Kidney capillary endothelial cell (primary cell): ENCODE measurements around the gene OR7A10.

ENCODE experiments used
- DNase-seq: peaks from one replicate; pipeline ENCODE4 v3.0.0-alpha.2; 2018; ENCODE audit warnings: low spot score

The OR7A10 gene

DNA sequence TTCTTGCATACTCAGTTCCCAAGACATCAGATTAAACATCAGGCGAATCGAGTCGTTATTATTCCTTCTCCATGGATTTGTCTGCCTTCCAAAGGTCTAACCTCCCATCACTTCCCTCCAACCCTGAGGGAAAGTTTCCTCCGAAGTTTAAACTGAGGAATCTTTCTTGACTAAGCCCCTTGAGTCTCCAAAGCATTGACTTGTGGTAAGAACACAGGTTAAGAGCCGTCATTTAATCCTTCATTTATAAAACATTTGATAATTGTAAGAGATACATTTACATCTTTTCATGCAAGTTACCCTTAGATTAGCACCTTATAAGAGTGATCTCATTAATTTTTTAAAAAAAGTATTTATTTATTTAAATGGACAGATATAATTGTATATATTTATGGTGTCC lies at the start of gene OR7A10:
Gene OR7A10, minus strand, starts transcription at position 101 of the 400 bp plus-strand sequence. CDS start 7,045 bp downstream, outside the sequence.
- DNase-seq, result no peak

DNA sequence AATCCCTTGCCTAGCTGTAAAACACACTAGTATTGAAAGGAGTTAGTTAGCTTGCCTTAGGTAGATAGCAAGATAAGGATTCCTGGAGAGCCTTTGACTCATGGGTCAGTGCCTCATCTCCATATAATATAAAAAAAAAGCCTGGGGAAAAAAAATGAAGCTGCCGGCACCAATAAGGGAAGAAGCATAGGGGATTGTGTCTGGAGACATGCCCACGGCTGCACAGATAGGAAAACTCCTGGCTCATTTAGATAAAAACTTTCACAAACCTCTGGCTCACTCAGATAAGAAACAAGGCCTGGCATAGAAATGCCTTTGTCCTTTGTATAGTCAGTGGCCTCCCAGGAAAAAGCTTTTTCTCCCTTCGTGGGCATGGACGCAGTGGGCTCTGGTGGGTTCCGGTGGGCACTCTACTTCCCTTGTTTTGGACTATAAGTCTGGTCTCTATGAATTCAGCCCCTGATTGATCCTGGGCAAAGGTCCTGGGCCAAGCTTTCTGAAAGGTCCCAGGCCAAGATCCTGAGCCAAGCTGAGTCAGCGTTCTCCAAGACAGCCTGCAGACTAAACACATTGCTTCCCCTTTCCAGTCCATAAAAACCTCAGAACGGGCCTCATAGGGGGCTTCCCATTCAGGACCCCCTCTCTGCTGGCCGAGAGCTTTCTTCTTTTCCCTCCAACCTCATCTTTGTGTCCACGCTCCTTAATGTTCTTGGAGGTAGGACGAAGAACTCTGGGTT lies 42.1 kb upstream of the OR7A10 start:
- no peak for DNase-seq

DNA sequence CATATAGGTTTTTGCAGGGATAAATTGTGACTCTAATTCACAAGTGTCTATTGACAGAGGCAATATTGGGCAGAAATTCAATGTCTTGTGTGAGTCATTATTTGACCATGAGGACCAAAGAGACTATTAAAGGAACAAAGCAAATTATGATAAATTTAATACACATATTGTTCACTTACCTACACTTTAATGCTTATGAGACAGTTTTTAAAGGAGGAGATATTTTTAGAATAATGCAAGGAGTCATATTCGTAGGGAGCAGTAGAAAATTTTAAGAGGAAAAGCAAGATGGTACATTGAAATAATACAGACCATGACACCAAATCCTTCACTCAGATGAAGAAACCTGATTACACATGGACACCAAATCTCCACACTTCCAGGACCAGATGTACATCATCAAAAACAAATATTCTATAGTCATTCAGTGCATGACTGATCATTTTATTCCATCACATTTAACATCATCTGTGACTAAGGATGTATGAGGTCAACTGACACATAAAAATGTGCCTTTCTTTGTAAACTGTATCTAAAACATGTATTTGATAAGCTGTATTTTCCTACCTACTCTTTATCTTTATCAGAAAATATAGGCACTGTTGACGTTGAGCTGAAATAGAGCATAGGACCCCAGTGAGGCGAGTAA lies 41.4 kb upstream of the OR7A10 start:
- no peak for DNase-seq

DNA sequence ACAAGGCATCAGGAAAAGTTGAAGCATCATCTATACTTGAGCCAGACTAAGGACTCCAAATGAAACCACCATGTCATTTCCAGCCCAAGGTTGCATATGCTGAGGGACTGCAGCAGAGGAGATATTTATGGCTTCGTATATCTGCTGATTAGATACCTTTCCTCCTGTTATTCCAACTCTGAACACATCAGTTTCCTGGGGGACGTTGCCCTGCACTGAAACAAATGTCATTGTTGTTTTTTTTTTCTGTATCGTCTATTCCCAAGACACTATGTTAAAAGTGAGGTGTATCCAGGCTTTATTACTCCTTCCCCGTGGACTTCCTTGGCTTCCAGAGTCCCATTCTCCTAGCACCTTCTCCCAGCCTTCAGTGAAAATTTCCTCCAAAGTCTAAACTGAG lies 37.3 kb upstream of the OR7A10 start, which contains the start of gene OR7A17:
Gene OR7A17, minus strand, starts transcription at position 101 of the 400 bp plus-strand sequence. CDS start 4,777 bp downstream, outside the sequence.
- DNase-seq, result no peak

DNA sequence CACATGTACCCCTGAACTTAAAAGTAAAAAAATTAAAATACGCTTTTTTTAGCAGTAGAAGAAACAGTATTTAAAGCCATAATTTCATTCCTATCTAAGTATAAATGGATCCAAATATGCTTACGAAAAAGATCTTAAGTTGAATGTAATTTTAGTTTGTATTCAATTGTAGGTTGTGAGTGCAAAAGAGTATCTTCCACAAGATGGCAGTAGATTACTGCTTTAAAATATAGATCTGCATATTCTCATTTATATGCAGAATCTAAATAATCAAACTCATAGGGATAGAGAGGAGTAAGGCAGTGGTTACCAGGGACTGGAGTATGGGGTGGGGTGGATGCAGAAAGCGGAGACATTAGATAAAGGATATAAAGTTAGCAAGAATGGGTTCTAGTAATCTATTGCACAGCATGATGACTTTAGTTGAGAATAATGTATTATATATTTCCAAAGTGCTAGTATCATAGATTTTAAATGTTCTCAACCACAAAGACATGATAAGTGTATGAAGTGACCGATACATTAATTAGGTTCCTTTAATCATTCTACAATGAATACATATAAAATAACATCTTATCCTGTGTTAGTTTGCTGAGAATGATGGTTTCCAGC lies 23.0 kb upstream of the OR7A10 start:
- no peak for DNase-seq

DNA sequence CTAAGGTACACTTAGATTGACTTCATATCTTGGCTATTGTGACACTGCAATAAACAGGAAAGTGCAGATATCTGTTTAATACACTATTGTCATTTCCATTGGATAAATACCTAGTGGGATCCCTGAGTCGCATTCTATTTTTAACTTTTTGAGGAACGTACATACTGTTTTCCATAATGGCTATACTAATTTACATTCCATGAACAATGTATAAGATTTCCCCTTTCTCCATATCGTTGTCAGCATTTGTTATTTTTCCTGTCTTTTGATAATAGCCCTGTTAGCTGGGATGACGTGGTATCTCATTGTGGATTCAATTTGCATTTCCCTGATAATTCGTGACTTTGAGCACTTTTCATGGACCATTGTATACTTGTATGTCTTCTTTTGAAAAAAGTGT lies 19.8 kb upstream of the OR7A10 start:
- DNase-seq, result no peak

DNA sequence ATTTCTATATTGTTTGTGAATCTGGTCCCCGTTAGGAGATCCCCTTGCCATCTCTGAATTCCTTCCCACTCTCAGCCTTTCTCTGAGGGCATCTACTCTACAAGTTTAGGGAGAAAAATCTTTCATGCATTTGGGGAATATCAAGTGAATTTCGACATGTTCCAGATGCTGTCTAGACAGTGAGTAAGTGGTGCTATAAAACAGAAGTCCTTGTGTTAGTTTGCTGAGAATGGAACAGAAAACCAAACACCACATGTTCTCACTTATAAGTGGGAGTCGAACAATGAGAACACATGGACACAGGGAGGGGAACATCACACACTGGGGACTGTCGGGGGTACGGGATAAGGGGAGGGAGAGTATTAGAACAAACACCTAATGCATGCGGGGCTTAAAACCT lies 5.1 kb downstream of the OR7A10 start:
- no peak for DNase-seq

DNA sequence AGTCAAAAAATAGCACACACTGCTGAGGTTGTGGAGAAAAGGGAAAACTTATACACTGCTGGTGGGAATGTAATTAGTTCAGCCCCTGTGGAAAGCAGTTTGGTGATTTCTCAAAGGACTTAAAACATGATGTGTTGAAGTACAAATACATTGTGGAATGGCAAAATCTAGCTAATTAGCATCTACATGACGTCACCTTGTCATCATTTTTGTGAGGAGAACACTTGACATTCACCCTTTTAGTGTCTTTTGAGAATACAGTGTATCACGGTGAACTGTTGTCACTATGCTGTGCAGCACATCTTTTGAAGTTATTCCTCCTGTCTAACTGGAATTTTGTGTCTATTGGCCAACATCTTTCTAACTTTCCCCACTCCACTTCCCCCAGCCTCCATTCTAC lies 5.6 kb downstream of the OR7A10 start:
- no peak for DNase-seq

DNA sequence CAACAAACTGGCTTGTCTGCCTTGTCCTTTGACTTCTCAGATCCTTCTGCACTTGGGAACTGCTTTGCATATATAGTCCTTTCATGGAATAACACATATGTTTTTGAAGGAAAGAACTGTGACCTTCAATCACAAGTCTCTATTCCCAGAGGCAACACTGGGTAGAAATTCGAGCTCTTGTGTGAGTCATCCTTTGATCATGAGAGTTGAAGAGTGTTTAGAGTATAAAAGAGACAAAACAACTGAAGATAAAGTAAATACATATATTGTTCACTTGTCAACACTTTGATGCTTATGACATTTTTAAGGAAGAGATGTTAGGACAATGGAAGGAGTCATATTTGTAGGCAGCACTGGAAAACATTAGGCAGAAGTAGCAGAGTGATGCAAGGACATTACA lies 8.5 kb downstream of the OR7A10 start:
- no peak for DNase-seq

DNA sequence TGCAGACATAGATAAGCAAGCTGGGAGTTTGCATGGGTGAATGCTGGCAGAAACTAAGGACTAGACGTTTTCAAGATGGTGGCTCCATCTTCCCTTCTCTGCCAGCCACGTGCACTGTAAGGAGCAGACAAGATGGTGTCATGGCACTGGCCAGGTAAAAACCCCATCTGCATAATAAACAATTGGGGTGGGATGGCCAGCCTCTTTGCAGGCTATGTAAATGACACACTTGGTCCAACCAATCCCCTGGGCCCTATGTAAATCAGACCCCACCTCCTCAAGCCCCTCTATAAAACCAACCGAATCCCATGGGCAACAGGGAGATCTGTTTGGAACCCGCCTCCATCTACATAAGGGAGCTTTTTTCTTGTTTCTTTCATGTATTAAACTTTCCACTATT lies 11.3 kb downstream of the OR7A10 start:
- DNase-seq, result no peak

DNA sequence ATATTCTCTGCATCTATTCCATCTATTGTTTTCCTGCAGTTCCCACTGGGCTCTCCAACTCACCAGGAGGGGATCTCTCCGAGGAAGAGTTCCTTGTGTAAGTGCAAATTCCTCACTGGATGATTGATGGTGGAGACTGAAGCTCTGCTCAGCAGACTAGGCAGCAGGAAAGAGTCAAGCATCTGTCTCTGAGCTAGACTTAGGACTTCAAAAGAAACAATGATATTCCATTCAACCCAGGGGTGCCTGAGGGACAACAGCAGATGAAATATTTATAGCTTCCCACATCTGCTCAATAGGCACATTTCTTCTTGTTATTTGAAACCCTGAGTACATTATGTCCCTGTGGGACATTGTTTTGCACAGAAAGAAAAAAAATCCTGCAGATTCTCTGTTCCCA lies 13.7 kb downstream of the OR7A10 start, which contains the start of the genes OR7A5 and OR7C1:
Gene OR7A5, minus strand, starts transcription at position 175 of the 400 bp plus-strand sequence. CDS start 6,944 bp downstream, outside the sequence.
Gene OR7C1, minus strand, starts transcription at position 175 of the 400 bp plus-strand sequence. CDS start 35,049 bp downstream, outside the sequence.
- no peak for DNase-seq

DNA sequence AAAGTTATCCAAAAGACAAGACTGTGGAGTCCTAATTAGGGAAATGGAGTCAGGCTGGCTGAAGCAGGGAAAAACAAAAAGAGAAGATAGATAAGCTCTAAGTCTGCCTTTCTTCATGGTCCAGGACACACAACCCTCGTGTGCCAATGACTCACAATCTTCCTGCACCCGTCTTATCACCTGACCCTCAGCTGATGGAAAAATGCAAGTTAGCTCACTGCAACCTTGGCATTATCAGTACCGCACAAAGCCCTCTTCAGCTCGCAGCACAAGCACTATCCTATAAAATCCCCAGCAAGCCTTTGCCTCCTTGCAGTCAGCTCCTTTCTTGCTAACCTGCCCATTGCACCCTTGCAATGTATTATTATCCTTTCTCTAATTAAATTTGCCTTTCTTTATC lies 18.0 kb downstream of the OR7A10 start:
- no peak for DNase-seq

DNA sequence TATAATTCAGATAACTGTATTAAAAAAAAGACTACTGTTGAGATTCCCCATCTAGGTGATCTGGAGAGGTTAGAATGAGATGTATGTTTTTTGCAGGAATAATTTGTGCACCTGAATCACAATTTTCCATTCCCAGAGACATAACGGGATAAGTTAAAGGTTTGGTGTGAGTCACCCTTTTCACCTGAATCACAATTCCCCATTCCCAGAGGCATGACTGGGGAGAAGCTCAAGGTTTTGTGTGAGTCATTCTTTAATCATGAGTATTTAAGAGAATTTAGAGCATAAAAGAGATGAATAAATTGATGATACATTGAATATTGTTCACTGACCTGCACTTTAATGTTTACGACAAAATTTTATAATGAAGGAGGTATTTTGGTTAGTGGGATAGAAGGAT lies 22.7 kb downstream of the OR7A10 start:
- DNase-seq, result no peak

DNA sequence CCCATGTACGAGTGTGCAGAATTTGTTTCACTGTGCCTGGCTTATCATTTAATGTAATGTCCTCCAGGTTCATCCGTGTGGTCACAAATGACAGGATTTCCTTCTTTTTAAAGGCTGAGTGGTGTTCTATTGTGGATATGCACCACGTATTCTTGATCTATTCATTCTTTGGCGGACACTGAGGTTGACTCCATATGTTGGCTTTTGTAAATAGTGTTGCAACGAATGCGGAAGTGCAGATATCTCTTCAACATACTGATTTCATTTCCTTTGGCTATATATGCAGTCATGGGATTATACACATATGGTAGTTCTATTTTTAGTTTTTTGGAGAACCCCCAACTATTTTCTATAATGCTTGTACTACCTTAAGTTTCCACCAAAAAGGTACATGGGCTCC lies 26.8 kb downstream of the OR7A10 start:
- no peak for DNase-seq

DNA sequence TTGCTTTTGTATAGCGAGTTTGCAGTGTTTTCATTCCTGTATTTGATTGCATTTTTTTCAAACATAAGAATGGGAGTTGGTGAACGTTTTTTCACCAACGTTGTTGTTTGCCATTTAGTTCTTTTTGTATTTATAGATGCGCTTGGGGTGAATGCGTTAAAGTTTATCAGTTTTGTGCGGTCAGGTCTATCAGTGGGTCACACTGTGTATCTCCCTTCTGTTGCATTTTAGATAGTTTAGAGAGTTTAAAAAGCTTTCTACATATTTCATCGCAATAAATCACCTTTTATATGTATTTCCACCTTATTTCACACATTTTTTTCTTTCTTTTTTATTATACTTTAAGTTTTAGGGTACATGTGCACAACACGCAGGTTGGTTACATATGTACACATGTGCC lies 30.1 kb downstream of the OR7A10 start:
- no peak for DNase-seq

DNA sequence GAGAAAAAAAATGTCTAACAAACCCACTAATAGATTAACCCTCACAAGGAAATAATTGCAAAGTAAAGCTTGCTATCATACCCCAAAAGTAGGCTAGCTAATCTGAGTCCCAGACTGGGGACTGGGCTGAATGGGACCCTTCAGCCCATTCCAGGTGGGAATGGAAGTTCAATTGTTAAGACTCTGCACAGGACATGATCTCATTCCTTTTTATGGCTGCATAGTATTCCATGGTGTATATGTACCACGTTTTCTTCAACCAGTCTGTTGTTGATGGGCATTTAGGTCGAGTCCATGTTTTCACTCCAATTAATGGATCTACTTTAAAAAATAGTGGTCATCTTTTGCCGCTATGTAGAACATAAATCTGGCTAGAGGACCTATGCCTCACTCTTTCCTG lies 31.7 kb downstream of the OR7A10 start:
- DNase-seq, result no peak

DNA sequence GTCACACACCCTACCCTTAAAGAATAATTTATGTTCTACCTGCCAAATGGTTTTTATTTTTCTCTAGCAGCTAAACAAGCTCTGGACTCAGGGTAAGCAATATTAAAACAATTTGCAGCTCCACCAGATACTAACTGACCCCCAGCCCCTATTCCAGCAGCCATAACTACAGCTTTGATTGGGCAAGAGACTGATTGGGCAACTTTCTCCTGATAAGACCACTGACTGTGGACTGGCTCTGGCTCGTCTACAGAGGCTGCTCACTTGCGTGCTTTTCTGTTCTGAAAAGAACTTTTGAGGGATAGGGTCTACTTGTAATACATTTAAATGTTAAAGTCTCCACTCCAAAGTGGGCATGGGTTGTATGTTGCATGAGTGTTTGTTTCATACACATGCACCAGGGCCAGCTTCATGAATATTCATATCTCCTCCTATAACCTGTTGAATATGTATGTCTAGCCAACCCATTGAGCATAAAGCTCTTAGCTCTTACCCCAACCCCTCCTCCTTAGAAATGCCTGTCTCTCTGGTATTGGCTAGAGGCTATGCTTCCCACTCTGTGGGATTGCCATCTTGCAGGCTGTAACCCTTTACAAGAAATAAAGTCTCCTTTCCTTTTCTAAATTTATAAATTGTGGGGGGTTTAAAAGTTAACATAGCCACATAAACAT lies 33.6 kb downstream of the OR7A10 start:
- DNase-seq, result no peak

DNA sequence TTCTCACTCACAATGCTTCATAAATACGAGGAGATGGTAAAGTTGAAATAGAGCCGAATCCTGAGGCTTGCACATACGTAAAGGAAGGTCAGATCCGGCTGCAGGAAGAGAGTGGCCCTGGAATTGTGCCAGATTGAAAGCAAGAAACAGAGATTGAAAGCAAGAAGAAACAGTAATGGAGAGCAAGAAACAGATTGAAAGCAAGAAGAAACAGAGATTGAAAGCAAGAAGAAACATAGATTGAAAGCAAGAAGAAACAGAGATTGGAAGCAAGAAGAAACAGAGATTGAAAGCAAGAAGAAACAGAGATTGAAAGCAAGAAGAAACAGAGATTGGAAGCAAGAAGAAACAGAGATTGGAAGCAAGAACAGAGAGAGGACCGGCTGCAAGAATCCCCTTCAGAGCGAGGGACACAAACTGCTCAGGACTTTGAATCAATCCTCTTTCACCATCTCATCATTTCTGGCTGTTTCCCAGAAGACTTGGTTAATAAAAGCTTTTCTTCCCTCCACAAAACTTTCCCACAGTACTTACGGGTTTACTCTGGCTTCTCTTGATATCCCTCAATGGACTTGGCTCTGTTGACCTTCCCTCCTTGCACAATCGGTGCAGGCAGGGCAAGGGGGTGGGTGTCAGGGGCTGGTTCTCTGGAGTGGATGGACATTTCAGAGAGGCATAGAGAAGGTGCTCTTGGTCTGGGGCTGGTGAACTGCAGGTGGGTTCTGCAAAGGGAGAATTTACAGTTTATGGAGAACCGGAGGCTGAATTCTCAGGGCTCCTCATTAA lies 39.3 kb downstream of the OR7A10 start:
- no peak for DNase-seq

DNA sequence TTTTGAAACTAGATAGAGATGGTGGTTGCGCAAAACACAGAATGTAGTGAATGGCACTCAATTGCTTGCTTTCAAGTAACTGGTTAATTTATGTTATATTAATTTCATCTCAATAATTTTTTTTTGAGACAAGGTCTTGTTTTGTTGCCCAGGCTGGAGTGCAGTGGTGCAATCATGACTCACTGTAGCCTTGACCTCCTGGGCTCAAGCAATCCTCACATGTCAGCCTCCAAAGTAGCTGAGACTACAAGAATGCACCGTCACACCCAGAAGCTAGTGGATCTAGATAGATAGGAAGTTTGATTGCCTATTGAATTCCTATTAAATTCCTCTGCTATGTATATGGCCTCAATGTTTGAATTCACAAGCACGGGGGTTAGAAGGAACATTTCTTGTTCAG lies 44.0 kb downstream of the OR7A10 start:
- DNase-seq, result no peak

DNA sequence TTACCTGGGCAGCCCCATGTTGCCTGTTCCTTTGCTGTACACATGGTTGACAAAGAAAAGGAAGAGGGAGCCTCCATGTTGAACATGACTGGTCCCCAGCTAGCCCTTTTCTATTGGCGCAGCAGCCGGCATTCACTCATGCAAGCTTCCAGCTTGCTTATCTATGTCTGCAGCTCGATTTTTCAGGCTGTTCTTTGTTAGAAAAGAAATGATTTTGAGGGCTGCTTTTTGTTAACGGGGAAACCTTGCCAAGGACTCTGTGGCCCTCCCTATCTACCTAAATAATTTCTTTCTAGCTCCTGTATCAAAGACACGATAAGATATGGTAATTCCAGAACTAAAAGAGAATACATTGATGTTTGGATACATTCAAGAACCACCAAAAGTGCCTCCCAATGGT lies 50.0 kb downstream of the OR7A10 start:
- no peak for DNase-seq

DNA sequence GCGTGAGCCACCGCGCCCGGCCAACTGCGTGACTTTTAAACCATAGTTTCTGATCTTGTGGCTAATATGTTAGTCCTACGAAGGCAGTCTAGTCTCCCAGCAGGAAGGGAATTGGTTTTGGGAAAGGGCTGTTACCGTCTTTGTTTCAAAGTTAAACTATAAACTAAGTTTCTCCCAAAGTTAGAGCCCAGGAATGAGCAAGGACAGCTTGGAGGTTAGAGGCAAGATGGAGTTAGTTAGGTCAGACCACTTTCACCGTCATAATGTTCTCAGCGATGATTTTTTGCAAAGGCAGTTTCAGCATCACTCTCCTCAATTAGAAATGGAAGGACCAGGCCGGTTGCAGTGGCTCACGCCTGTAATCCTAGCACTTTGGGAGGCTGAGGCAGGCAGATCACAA lies 52.7 kb downstream of the OR7A10 start:
- no peak for DNase-seq
